Neuronal stem cell (in vitro differentiated cells): Measurements from ENCODE around the gene SIL1.
"Not testable (repeated sequence)": the region's sequence is repeated elsewhere in the genome, so short reads cannot be mapped to it uniquely, and the experiment has no call there.

ENCODE experiments used
- DNase-seq: peaks from one replicate; pipeline ENCODE4 v3.0.0-alpha.2; 2013; ENCODE audit warnings: low spot score
- H2AFZ ChIP-seq: one replicate; pipeline ENCODE4 v1.6.1; 2013; ENCODE audit warnings: mild to moderate bottlenecking, low read length, inconsistent platforms
- H2AK5ac ChIP-seq: 2 replicates; pipeline ENCODE4 v1.6.1; 2013; ENCODE audit warnings: low read depth, mild to moderate bottlenecking, inconsistent platforms, low read length, moderate library complexity, mixed read lengths
- H2BK120ac ChIP-seq: 2 replicates; pipeline ENCODE4 v1.6.1; 2013; ENCODE audit warnings: low read depth, mild to moderate bottlenecking, inconsistent platforms, low read length, moderate library complexity, mixed read lengths
- H2BK12ac ChIP-seq: one replicate; pipeline ENCODE4 v1.6.1; 2013; ENCODE audit warnings: low read length, inconsistent platforms
- H2BK15ac ChIP-seq: 2 replicates; pipeline ENCODE4 v1.6.1; 2013; ENCODE audit warnings: mild to moderate bottlenecking, low read length, inconsistent platforms, mixed read lengths
- H2BK5ac ChIP-seq: one replicate; pipeline ENCODE4 v1.6.1; 2013; ENCODE audit warnings: inconsistent platforms, mild to moderate bottlenecking, low read length, moderate library complexity
- H3K14ac ChIP-seq: one replicate; pipeline ENCODE4 v1.6.1; 2013; ENCODE audit warnings: low read length, inconsistent platforms
- H3K18ac ChIP-seq: 2 replicates; pipeline ENCODE4 v1.6.1; 2013; ENCODE audit warnings: low read length, inconsistent platforms
- H3K23ac ChIP-seq: 2 replicates; pipeline ENCODE4 v1.6.1; 2013; ENCODE audit warnings: low read depth, mild to moderate bottlenecking, mixed read lengths, low read length, inconsistent platforms; ENCODE audit not compliant: poor library complexity
- H3K27ac ChIP-seq: replicated peaks from 3 replicates; pipeline ENCODE4 v1.5.1; 2013; ENCODE audit warnings: low read length, inconsistent platforms
- H3K27me3 ChIP-seq, 3 experiments: 2 replicates each; pipeline ENCODE4 v1.6.1; 2013; ENCODE audit warnings: low read length in 3 of 3, mild to moderate bottlenecking in 2 of 3, inconsistent platforms in 1 of 3, low read depth in 1 of 3, mixed read lengths in 1 of 3, moderate library complexity in 1 of 3; ENCODE audit not compliant: control insufficient read depth in 3 of 3, insufficient read depth in 3 of 3
- H3K36me3 ChIP-seq, 2 donors: replicated peaks in 1 of 2; 2 replicates each; pipeline ENCODE4 v1.6.1; 2013; ENCODE audit warnings: low read length in 2 of 2; ENCODE audit not compliant: control insufficient read depth in 2 of 2, insufficient read depth in 2 of 2
- H3K4ac ChIP-seq: 2 replicates; pipeline ENCODE4 v1.6.1; 2013; ENCODE audit warnings: inconsistent platforms, mild to moderate bottlenecking, low read length, moderate library complexity
- H3K4me1 ChIP-seq, 2 donors: 1 replicate in 1 of 2; 2 replicates in 1 of 2; pipeline ENCODE4 v1.6.1; 2013; ENCODE audit warnings: low read length in 2 of 2, low read depth in 1 of 2; ENCODE audit not compliant: control insufficient read depth in 2 of 2, insufficient read depth in 1 of 2
- H3K4me2 ChIP-seq: one replicate; pipeline ENCODE4 v1.6.1; 2013; ENCODE audit warnings: mild to moderate bottlenecking, low read length, inconsistent platforms; ENCODE audit not compliant: insufficient read depth, poor library complexity, severe bottlenecking
- H3K4me3 ChIP-seq, 2 donors: 2 replicates each; pipeline ENCODE4 v1.5.1; 2013; ENCODE audit warnings: low read length in 2 of 2, mild to moderate bottlenecking in 2 of 2, inconsistent platforms in 1 of 2, moderate library complexity in 1 of 2
- H3K79me1 ChIP-seq: one replicate; pipeline ENCODE4 v1.6.1; 2013; ENCODE audit warnings: low read depth, mild to moderate bottlenecking, inconsistent platforms, low read length, moderate library complexity
- H3K9ac ChIP-seq: one replicate; pipeline ENCODE4 v1.6.1; 2013; ENCODE audit warnings: mild to moderate bottlenecking, low read depth, low read length, inconsistent platforms; ENCODE audit not compliant: poor library complexity
- H3K9me3 ChIP-seq, 2 donors: replicated peaks in 1 of 2; 2 replicates each; pipeline versions ENCODE3 to v1.6.1; 2013; ENCODE audit warnings: low read length in 2 of 2, mild to moderate bottlenecking in 2 of 2, inconsistent platforms in 1 of 2, low read depth in 1 of 2, mixed read lengths in 1 of 2, moderate library complexity in 1 of 2; ENCODE audit not compliant: control insufficient read depth in 2 of 2, insufficient read depth in 1 of 2
- H4K8ac ChIP-seq: one replicate; pipeline ENCODE4 v1.6.1; 2013; ENCODE audit warnings: low read depth, mild to moderate bottlenecking, inconsistent platforms, low read length, moderate library complexity
- H4K91ac ChIP-seq: one replicate; pipeline ENCODE4 v1.6.1; 2013; ENCODE audit warnings: low read length, low read depth, mild to moderate bottlenecking, inconsistent platforms; ENCODE audit not compliant: poor library complexity
- WGBS, 2 donors: extraction: QIAGEN DNeasy Blood & Tissue Kit; methylation state at CpG; one replicate each; pipeline ENCODE4 v1.1.7; 2013; ENCODE audit warnings: missing lambda C conversion rate in 2 of 2, mixed read lengths in 1 of 2; ENCODE audit not compliant: insufficient read length in 2 of 2, insufficient replicate concordance in 1 of 2; ENCODE audit errors: extremely low coverage in 2 of 2; 5-methylcytosine and 5-hydroxymethylcytosine counted together

SIL1 gene

GRCh38 chr5:139181322-139181730, 16.8 kb downstream of the SIL1 start:
- no peak overlapping the region for H4K8ac ChIP-seq
- no peak overlapping the region for H3K14ac ChIP-seq
- H3K4me2 ChIP-seq, result no peak overlapping the region
- no peak overlapping the region for H2BK5ac ChIP-seq
- no peaks in the 10 kb centered on the region for H3K9me3 ChIP-seq
- no peak overlapping the region for H3K18ac ChIP-seq
- no peaks in the 10 kb centered on the region for H3K79me1 ChIP-seq
- H2AFZ ChIP-seq, result no peak overlapping the region
- no peak overlapping the region for H2AK5ac ChIP-seq
- no peak overlapping the region for H3K4me3 ChIP-seq
- no peak for DNase-seq
- H2BK12ac ChIP-seq, result no peak overlapping the region
- H3K27ac ChIP-seq, result no peak overlapping the region
- H2BK15ac ChIP-seq, result no peak overlapping the region
- H3K27me3 ChIP-seq, result no peaks in the 10 kb centered on the region
- no peak overlapping the region for H3K9ac ChIP-seq
- no CpG with 5 or more reads among the region's 2 CpGs for WGBS, 2 donors
- no peak overlapping the region for H3K23ac ChIP-seq
- no peak overlapping the region for H3K4ac ChIP-seq
- no peak overlapping the region for H2BK120ac ChIP-seq
- peaks cover 22 to 35% of the 10 kb centered on the region in 2 donors for H3K4me1 ChIP-seq
- H4K91ac ChIP-seq, result no peak overlapping the region
- no peaks in the 10 kb centered on the region for H3K36me3 ChIP-seq

GRCh38 chr5:139180850-139181249, 17.3 kb downstream of the SIL1 start:
- H3K79me1 ChIP-seq, result no peaks in the 10 kb centered on the region
- no peak overlapping the region for H2BK15ac ChIP-seq
- H3K4me3 ChIP-seq, result no peak overlapping the region
- H3K9ac ChIP-seq, result no peak overlapping the region
- no peak overlapping the region for H2AK5ac ChIP-seq
- peaks cover 22 to 35% of the 10 kb centered on the region in 2 donors for H3K4me1 ChIP-seq
- H3K4me2 ChIP-seq, result no peak overlapping the region
- H4K8ac ChIP-seq, result no peak overlapping the region
- H3K27ac ChIP-seq, result no peak overlapping the region
- H3K27me3 ChIP-seq, result no peaks in the 10 kb centered on the region
- H4K91ac ChIP-seq, result no peak overlapping the region
- H3K14ac ChIP-seq, result no peak overlapping the region
- H3K18ac ChIP-seq, result peak overlapping the region; percentile 13
- H3K23ac ChIP-seq, result no peak overlapping the region
- no peak overlapping the region for H2AFZ ChIP-seq
- WGBS, 2 donors, result no CpG with 5 or more reads among the region's 1 CpG
- no peaks in the 10 kb centered on the region for H3K9me3 ChIP-seq
- no peaks in the 10 kb centered on the region for H3K36me3 ChIP-seq
- no peak overlapping the region for H2BK120ac ChIP-seq
- H2BK5ac ChIP-seq, result no peak overlapping the region
- no peak for DNase-seq
- no peak overlapping the region for H2BK12ac ChIP-seq
- H3K4ac ChIP-seq, result no peak overlapping the region

GRCh38 chr5:139179778-139180513, 18.2 kb downstream of the SIL1 start:
- H2BK5ac ChIP-seq, H3K79me1 ChIP-seq, H3K36me3 ChIP-seq, H2BK15ac ChIP-seq, H3K23ac ChIP-seq, H2AFZ ChIP-seq, DNase-seq, H2BK12ac ChIP-seq, H3K9ac ChIP-seq, H3K4me2 ChIP-seq, H3K14ac ChIP-seq, H4K91ac ChIP-seq, H2AK5ac ChIP-seq, H3K27ac ChIP-seq, H3K27me3 ChIP-seq, H3K9me3 ChIP-seq, H3K18ac ChIP-seq, H4K8ac ChIP-seq, H3K4ac ChIP-seq, H2BK120ac ChIP-seq, H3K4me3 ChIP-seq: not testable (repeated sequence)
- H3K4me1 ChIP-seq, result peaks cover 22 to 35% of the 10 kb centered on the region in 2 donors
- WGBS, 2 donors, result no CpG with 5 or more reads among the region's 8 CpGs

- H3K4me2 ChIP-seq, result no peak overlapping the region
- H2BK5ac ChIP-seq, result no peak overlapping the region
- no peak overlapping the region for H3K14ac ChIP-seq
- WGBS, 2 donors, result no CpG with 5 or more reads among the region's 1 CpG
- H2BK120ac ChIP-seq, result no peak overlapping the region
- H2BK12ac ChIP-seq, result no peak overlapping the region
- H4K8ac ChIP-seq, result no peak overlapping the region
- no peak overlapping the region for H3K4ac ChIP-seq
- H3K4me1 ChIP-seq, result peaks cover 22 to 35% of the 10 kb centered on the region in 2 donors
- no peaks in the 10 kb centered on the region for H3K36me3 ChIP-seq
- H3K9me3 ChIP-seq, result no peaks in the 10 kb centered on the region
- H3K18ac ChIP-seq, result no peak overlapping the region
- no peak overlapping the region for H2BK15ac ChIP-seq
- H3K4me3 ChIP-seq, result no peak overlapping the region
- no peak overlapping the region for H4K91ac ChIP-seq
- H3K9ac ChIP-seq, result no peak overlapping the region
- no peak overlapping the region for H3K23ac ChIP-seq
- H3K27me3 ChIP-seq, result no peaks in the 10 kb centered on the region
- peak overlapping the region; percentile 72 for H2AFZ ChIP-seq
- DNase-seq, result peak; percentile 20
- H3K27ac ChIP-seq, result peak overlapping the region; percentile 46
- H2AK5ac ChIP-seq, result no peak overlapping the region
- H3K79me1 ChIP-seq, result no peaks in the 10 kb centered on the region
Observed at GRCh38 chr5:139178935-139179334, 19.2 kb downstream of the SIL1 start.
